Measurements from ENCODE around the gene ZNF414.
"Not testable (repeated sequence)": the region's sequence is repeated elsewhere in the genome, so short reads cannot be mapped to it uniquely, and the experiment has no call there.

GRCh38 chr19:8514505-8515009, 590 bp upstream of the ZNF414 start:
- not testable (repeated sequence) for TF ChIP-seq CTCF (conservative IDR thresholded peaks at IDR 0.05); EZH2 (IDR thresholded peaks at IDR 0.05; ENCODE audit: low read depth)
